Mesenchymal stem cell (in vitro differentiated cells and primary cell): Measurements from ENCODE around the gene THBS4.

Experiments used
- DNase-seq: peaks from one replicate; pipeline ENCODE4 v3.0.0-alpha.2; 2013
- H2AFZ ChIP-seq: one replicate; pipeline ENCODE4 v1.6.1; 2013; ENCODE audit warnings: low read depth, mild to moderate bottlenecking, control low read depth, inconsistent platforms, low read length, moderate library complexity
- H2AK5ac ChIP-seq: 2 replicates; pipeline ENCODE4 v1.6.1; 2013; ENCODE audit warnings: low read length, moderate library complexity, mild to moderate bottlenecking, inconsistent platforms; ENCODE audit not compliant: severe bottlenecking
- H2BK120ac ChIP-seq: one replicate; pipeline ENCODE4 v1.6.1; 2013; ENCODE audit warnings: low read depth, mild to moderate bottlenecking, inconsistent platforms, low read length, moderate library complexity
- H2BK12ac ChIP-seq, 2 experiments: one replicate each; pipeline ENCODE4 v1.6.1; 2013; ENCODE audit warnings: inconsistent platforms in 2 of 2, low read length in 2 of 2, mild to moderate bottlenecking in 2 of 2, moderate library complexity in 2 of 2, control low read depth in 1 of 2
- H2BK15ac ChIP-seq: one replicate; pipeline ENCODE4 v1.6.1; 2013; ENCODE audit warnings: mild to moderate bottlenecking, low read depth, inconsistent platforms; ENCODE audit not compliant: poor library complexity, severe bottlenecking
- H2BK5ac ChIP-seq: 2 replicates; pipeline ENCODE4 v1.6.1; 2013; ENCODE audit warnings: low read depth, mild to moderate bottlenecking, low read length, control low read depth, inconsistent platforms; ENCODE audit not compliant: poor library complexity, severe bottlenecking
- H3K14ac ChIP-seq, 2 experiments: one replicate each; pipeline ENCODE4 v1.6.1; 2013; ENCODE audit warnings: inconsistent platforms in 2 of 2, low read length in 2 of 2, control low read depth in 1 of 2, mild to moderate bottlenecking in 1 of 2, moderate library complexity in 1 of 2
- H3K18ac ChIP-seq, 2 experiments: one replicate each; pipeline ENCODE4 v1.6.1; 2013; ENCODE audit warnings: inconsistent platforms in 2 of 2, low read length in 2 of 2, control low read depth in 1 of 2, low read depth in 1 of 2, mild to moderate bottlenecking in 1 of 2
- H3K23ac ChIP-seq, 2 experiments: one replicate each; pipeline ENCODE4 v1.6.1; 2013; ENCODE audit warnings: inconsistent platforms in 2 of 2, low read length in 2 of 2, mild to moderate bottlenecking in 2 of 2, moderate library complexity in 2 of 2, control low read depth in 1 of 2
- H3K27ac ChIP-seq: 2 replicates; pipeline ENCODE4 v1.5.1; 2013; ENCODE audit warnings: mild to moderate bottlenecking, moderate library complexity, low read length, control low read depth, inconsistent platforms; ENCODE audit not compliant: poor library complexity, severe bottlenecking
- H3K27me3 ChIP-seq, 2 experiments: 2 replicates each; pipeline versions ENCODE4 v1.6.1 to v1.7.0; 2013; ENCODE audit warnings: low read length in 2 of 2, mild to moderate bottlenecking in 2 of 2, moderate library complexity in 2 of 2, control low read depth in 1 of 2, inconsistent platforms in 1 of 2; ENCODE audit not compliant: control insufficient read depth in 1 of 2, insufficient read depth in 1 of 2
- H3K36me3 ChIP-seq, 2 experiments: 2 replicates each; pipeline versions ENCODE4 v1.6.1 to v1.7.0; 2013; ENCODE audit warnings: low read length in 2 of 2, control low read depth in 1 of 2, inconsistent platforms in 1 of 2, low read depth in 1 of 2, mild to moderate bottlenecking in 1 of 2; ENCODE audit not compliant: insufficient read depth in 2 of 2, control insufficient read depth in 1 of 2
- H3K4ac ChIP-seq, 2 experiments: one replicate each; pipeline ENCODE4 v1.6.1; 2013; ENCODE audit warnings: inconsistent platforms in 2 of 2, low read length in 2 of 2, mild to moderate bottlenecking in 2 of 2, moderate library complexity in 2 of 2, control low read depth in 1 of 2, low read depth in 1 of 2
- H3K4me1 ChIP-seq: 2 replicates; pipeline ENCODE4 v1.6.1; 2013; ENCODE audit warnings: low read depth, low read length, control low read depth; ENCODE audit not compliant: control insufficient read depth, insufficient read depth
- H3K4me2 ChIP-seq: 2 replicates; pipeline ENCODE4 v1.6.1; 2013; ENCODE audit warnings: low read length, mild to moderate bottlenecking, inconsistent platforms; ENCODE audit not compliant: poor library complexity, severe bottlenecking
- H3K4me3 ChIP-seq, 2 experiments: 2 replicates each; pipeline versions ENCODE4 v1.5.1 to v1.7.0; 2013; ENCODE audit warnings: low read length in 2 of 2, mild to moderate bottlenecking in 2 of 2, control low read depth in 1 of 2, low read depth in 1 of 2; ENCODE audit not compliant: insufficient read depth in 1 of 2
- H3K79me1 ChIP-seq: replicated peaks from 2 replicates; pipeline ENCODE4 v1.6.1; 2013; ENCODE audit warnings: mild to moderate bottlenecking, control low read depth, low read length, inconsistent platforms; ENCODE audit not compliant: poor library complexity, severe bottlenecking
- H3K9ac ChIP-seq: 2 replicates; pipeline ENCODE4 v1.7.0; 2013; ENCODE audit warnings: mild to moderate bottlenecking, low read length, moderate library complexity
- H3K9me3 ChIP-seq: 2 replicates; pipeline ENCODE4 v1.7.0; 2013; ENCODE audit warnings: mild to moderate bottlenecking, low read length; ENCODE audit not compliant: control insufficient read depth
- H4K8ac ChIP-seq: one replicate; pipeline ENCODE4 v1.6.1; 2013; ENCODE audit warnings: inconsistent platforms, mild to moderate bottlenecking, low read length, moderate library complexity
- H4K91ac ChIP-seq: one replicate; pipeline ENCODE4 v1.6.1; 2013; ENCODE audit warnings: mild to moderate bottlenecking, low read length, inconsistent platforms
- WGBS: methylation state at CpG from one replicate; pipeline ENCODE4 v1.1.7; 2013; ENCODE audit warnings: mixed read lengths; 5-methylcytosine and 5-hydroxymethylcytosine counted together

THBS4 gene

GRCh38 chr5:80042330-80042729, 7.2 kb downstream of the THBS4 start:
- no peak overlapping the region for H2BK15ac ChIP-seq

DNA sequence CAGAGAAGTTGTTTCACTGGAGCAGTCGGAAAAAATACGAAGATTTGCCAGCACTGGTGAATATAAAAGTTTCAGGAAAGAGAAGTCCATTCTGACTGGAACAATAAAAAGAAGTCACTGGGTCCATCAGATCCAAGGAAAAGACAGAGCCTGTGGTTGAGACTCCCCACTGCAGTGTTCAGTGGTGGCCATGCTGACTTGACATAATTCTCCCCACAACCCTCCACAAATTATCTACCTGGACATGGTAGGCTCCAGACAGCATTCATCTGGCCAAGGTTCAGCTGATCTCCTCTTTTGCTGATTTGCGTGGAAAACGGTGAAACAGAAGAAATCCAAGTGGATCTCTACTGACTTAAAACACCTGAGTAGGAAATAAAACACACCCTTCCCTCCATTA, 8.0 kb downstream of the THBS4 start:
- no peak overlapping the region for H3K14ac ChIP-seq
- H3K9ac ChIP-seq: no peak overlapping the region
- no peak overlapping the region for H4K8ac ChIP-seq
- no peak overlapping the region for H4K91ac ChIP-seq
- no peak for DNase-seq
- no peaks in the 10 kb centered on the region for H3K4me1 ChIP-seq
- H3K18ac ChIP-seq: no peak overlapping the region
- no peak overlapping the region for H2BK12ac ChIP-seq
- H3K27me3 ChIP-seq: peaks cover 27 to 48% of the 10 kb centered on the region in 2 experiments
- no peak overlapping the region for H3K27ac ChIP-seq
- no peak overlapping the region for H3K4me2 ChIP-seq
- no peak overlapping the region for H3K4me3 ChIP-seq
- no peak overlapping the region for H2AK5ac ChIP-seq
- no peak overlapping the region for H2BK15ac ChIP-seq
- H3K4ac ChIP-seq: no peak overlapping the region
- H3K79me1 ChIP-seq: no peaks in the 10 kb centered on the region
- H3K36me3 ChIP-seq: no peaks in the 10 kb centered on the region
- H2BK120ac ChIP-seq: no peak overlapping the region
- no peaks in the 10 kb centered on the region for H3K9me3 ChIP-seq
- no peak overlapping the region for H2AFZ ChIP-seq
- H2BK5ac ChIP-seq: no peak overlapping the region
- 94% methylated on average over 4 of the region's 4 CpGs for WGBS
- H3K23ac ChIP-seq: no peak overlapping the region

More at GRCh38 chr5:80042330-80042729, 7.2 kb downstream of the THBS4 start:
- no peak overlapping the region for H3K4me2 ChIP-seq
- no peak overlapping the region for H3K4ac ChIP-seq
- WGBS: 87% methylated on average over 3 of the region's 3 CpGs
- H3K9ac ChIP-seq: no peak overlapping the region
- H3K27me3 ChIP-seq: peaks cover 29 to 57% of the 10 kb centered on the region in 2 experiments
- H2BK5ac ChIP-seq: no peak overlapping the region
- H2BK12ac ChIP-seq: no peak overlapping the region
- H3K14ac ChIP-seq: no peak overlapping the region
- no peak overlapping the region for H3K27ac ChIP-seq
- H2BK120ac ChIP-seq: no peak overlapping the region
- no peak overlapping the region for H3K4me3 ChIP-seq
- no peak overlapping the region for H4K8ac ChIP-seq
- DNase-seq: no peak
- H4K91ac ChIP-seq: no peak overlapping the region
- no peak overlapping the region for H3K23ac ChIP-seq
- no peaks in the 10 kb centered on the region for H3K4me1 ChIP-seq
- H3K36me3 ChIP-seq: no peaks in the 10 kb centered on the region
- H2AFZ ChIP-seq: no peak overlapping the region
- no peaks in the 10 kb centered on the region for H3K79me1 ChIP-seq
- no peak overlapping the region for H3K18ac ChIP-seq
- H2AK5ac ChIP-seq: no peak overlapping the region
- H3K9me3 ChIP-seq: no peaks in the 10 kb centered on the region

DNA sequence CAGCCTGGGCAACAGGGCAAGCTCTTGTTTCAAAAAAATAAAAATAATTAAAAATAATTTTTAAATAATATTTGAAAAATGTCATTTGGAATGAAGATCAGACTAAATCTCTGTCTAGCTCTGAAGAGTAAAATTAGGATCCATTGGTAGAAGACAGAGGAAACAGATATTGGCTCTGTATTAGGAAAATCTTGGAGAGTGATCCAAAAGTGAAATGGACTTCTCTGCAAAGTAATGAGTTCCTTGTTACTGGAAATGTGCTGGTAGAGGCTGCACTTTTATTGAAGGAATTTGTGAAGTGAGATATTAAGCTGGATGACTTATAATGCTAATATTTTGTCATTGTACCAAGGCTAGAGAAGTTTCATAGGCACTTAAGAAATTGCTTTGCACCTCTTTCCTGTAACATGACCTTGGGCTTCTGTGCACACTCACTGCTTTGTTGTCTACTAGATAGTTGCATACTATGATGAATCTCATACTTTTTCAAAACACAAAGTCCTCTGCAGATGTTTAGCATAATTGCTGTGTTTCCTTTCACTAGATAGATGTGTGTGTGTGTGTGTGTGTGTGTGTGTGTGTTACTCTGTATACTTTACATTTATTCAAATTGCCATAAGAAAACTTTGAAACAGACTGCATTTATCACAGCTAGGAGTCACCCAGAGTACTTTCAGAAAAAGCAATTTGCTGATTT, 13.1 kb downstream of the THBS4 start:
- Histone ChIP-seq H3K9ac (no peak overlapping the region), H3K9me3 (no peaks in the 10 kb centered on the region), H3K23ac (no peak overlapping the region), H3K14ac (no peak overlapping the region), H3K27ac (no peak overlapping the region), H3K4me1 (no peaks in the 10 kb centered on the region), H3K27me3 (peaks cover 12 to 15% of the 10 kb centered on the region in 2 experiments), H3K79me1 (no peaks in the 10 kb centered on the region), H2AK5ac (no peak overlapping the region), H4K8ac (no peak overlapping the region), H2AFZ (no peak overlapping the region), H2BK15ac (no peak overlapping the region), H2BK5ac (no peak overlapping the region), H3K36me3 (no peaks in the 10 kb centered on the region), H3K4me2 (no peak overlapping the region), H3K18ac (no peak overlapping the region), H2BK12ac (no peak overlapping the region), H3K4me3 (no peak overlapping the region), H4K91ac (no peak overlapping the region), H3K4ac (no peak overlapping the region), H2BK120ac (no peak overlapping the region)
- DNase-seq: no peak

GRCh38 chr5:80052464-80052863, 17.3 kb downstream of the THBS4 start:
- Histone ChIP-seq H3K79me1 (no peaks in the 10 kb centered on the region), H2BK120ac (no peak overlapping the region), H3K27me3 (peaks cover 5 to 11% of the 10 kb centered on the region in 2 experiments), H3K4me1 (no peaks in the 10 kb centered on the region), H3K27ac (no peak overlapping the region), H4K8ac (no peak overlapping the region), H3K4ac (no peak overlapping the region), H4K91ac (no peak overlapping the region), H2BK15ac (no peak overlapping the region), H2BK12ac (no peak overlapping the region), H3K4me2 (no peak overlapping the region), H3K23ac (no peak overlapping the region), H2BK5ac (no peak overlapping the region), H3K9ac (no peak overlapping the region), H3K9me3 (no peaks in the 10 kb centered on the region), H2AFZ (no peak overlapping the region), H3K18ac (no peak overlapping the region), H3K36me3 (no peaks in the 10 kb centered on the region), H2AK5ac (no peak overlapping the region), H3K4me3 (no peak overlapping the region), H3K14ac (no peak overlapping the region)
- DNase-seq: no peak
- WGBS: 85% methylated on average over 5 of the region's 8 CpGs
